Peyer's patch (tissue), 4 donors: ENCODE measurements around the gene SMPDL3A. TPM values are rescaled to one million over a fixed set of nuclear protein-coding genes. Genes with fewer than 3 reads are reported as not detected.
"Not testable (repeated sequence)": the region's sequence is repeated elsewhere in the genome, so short reads cannot be mapped to it uniquely, and the experiment has no call there.

Experiments
- DNase-seq, 3 donors: peaks; one replicate each; pipeline ENCODE4 v3.0.0-alpha.2; 2017 to 2019
- H3K27ac ChIP-seq, 4 donors: fragments of 200-600 bp; sonication (generic); one replicate each; pipeline ENCODE4 v1.5.1; 2016 to 2019
- H3K27me3 ChIP-seq, 2 donors: fragments of 200-600 bp; sonication (generic); one replicate each; pipeline ENCODE4 v1.5.1; 2019
- H3K36me3 ChIP-seq, 3 donors: fragments of 200-600 bp; sonication (generic); one replicate each; pipeline ENCODE4 v1.5.1; 2016 to 2019
- H3K4me1 ChIP-seq, 4 donors: fragments of 200-600 bp; sonication (generic); one replicate each; pipeline ENCODE4 v1.5.1; 2016 to 2019
- H3K4me3 ChIP-seq, 4 donors: fragments of 200-600 bp; sonication (generic); 1 replicate in 3 of 4; 2 replicates in 1 of 4; pipeline ENCODE4 v1.5.1; 2016 to 2019; ENCODE audit warnings: mild to moderate bottlenecking in 1 of 4
- H3K9me3 ChIP-seq, 4 donors: fragments of 200-600 bp; sonication (generic); one replicate each; pipeline ENCODE4 v1.5.1; 2016 to 2019; ENCODE audit warnings: mild to moderate bottlenecking in 1 of 4
- CTCF ChIP-seq, 6 experiments: fragments of 450-650 bp in 4 of 6; fragments of 200-600 bp in 2 of 6; sonication (generic) in 1 of 6; IDR thresholded peaks; one replicate each; pipeline ENCODE4 v1.5.1; 2017 to 2019; ENCODE audit warnings: antibody characterized with exemption in 6 of 6, mild to moderate bottlenecking in 3 of 6, moderate library complexity in 1 of 6
- POLR2A ChIP-seq, 2 donors: fragments of 450-650 bp; IDR thresholded peaks; one replicate each; pipeline ENCODE4 v1.5.1; 2017; ENCODE audit warnings: antibody characterized with exemption in 2 of 2, mild to moderate bottlenecking in 2 of 2, moderate library complexity in 2 of 2
- total RNA-seq, 4 donors: library from RNA; depleted of rRNA; stranded (reverse); fragments of >200 nt; gene quantifications; one replicate each; pipeline ENCODE4 v1.1.0, GENCODE V29; 2016

Gene SMPDL3A
- total RNA-seq, 4 donors from 2014 or later = 15.7 to 641 (median 190) TPM

DNA sequence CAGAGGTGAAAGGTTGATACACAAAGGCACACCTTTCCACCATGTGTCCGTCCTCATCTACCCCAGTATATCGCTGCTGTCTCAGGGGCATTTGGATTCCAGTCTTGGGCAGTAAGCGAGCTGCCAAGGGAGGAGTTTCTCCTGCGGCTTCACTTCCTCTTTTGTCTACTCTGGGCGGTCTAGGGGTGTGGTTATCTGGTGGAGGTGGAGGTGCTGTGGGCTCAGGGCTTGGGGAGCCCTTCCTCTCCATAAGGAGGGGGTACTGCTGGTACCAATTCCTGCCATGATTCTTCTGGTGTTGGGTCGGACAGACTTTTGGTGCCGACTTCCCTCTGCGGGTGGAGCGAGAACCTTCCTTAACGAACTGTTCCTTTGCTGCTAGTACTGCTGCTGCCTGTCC, 41.5 kb upstream of the SMPDL3A start:
- Histone ChIP-seq H3K36me3 (no peaks in the 10 kb centered on the region), H3K27me3 (no peaks in the 10 kb centered on the region), H3K4me3 (no peak overlapping the region), H3K27ac (no peak overlapping the region), H3K9me3 (no peaks in the 10 kb centered on the region), H3K4me1 (peaks cover 0 to 4% (median 1%) of the 10 kb centered on the region in 4 donors)
- TF ChIP-seq CTCF (IDR thresholded peaks at IDR 0.05) (no peak), POLR2A (IDR thresholded peaks at IDR 0.05) (no peak)
- peak in 1 of 3 donors; percentile 20 for DNase-seq

GRCh38 chr6:122748945-122749344, 40.1 kb upstream of the SMPDL3A start:
- H3K9me3 ChIP-seq, H3K36me3 ChIP-seq, H3K27me3 ChIP-seq, H3K4me1 ChIP-seq, H3K27ac ChIP-seq: not testable (repeated sequence)
- peak in 1 of 3 donors; percentile 56 for DNase-seq
- peak overlapping the region in 2 of 4 donors; percentile 4 to 22 for H3K4me3 ChIP-seq

- H3K4me3 ChIP-seq = peak overlapping the region in 2 of 4 donors; percentile 4 to 22
- peaks cover 0 to 4% (median 1%) of the 10 kb centered on the region in 4 donors for H3K4me1 ChIP-seq
- no peaks in the 10 kb centered on the region for H3K36me3 ChIP-seq
- TF ChIP-seq POLR2A (IDR thresholded peaks at IDR 0.05) = no peak
- TF ChIP-seq CTCF (IDR thresholded peaks at IDR 0.05) = peak in 1 of 6 experiments; percentile 4
- H3K27ac ChIP-seq = no peak overlapping the region
- DNase-seq = no peak
- H3K27me3 ChIP-seq = no peaks in the 10 kb centered on the region
- H3K9me3 ChIP-seq = no peaks in the 10 kb centered on the region
Measured at GRCh38 chr6:122749451-122750050, 39.5 kb upstream of the SMPDL3A start.

DNA sequence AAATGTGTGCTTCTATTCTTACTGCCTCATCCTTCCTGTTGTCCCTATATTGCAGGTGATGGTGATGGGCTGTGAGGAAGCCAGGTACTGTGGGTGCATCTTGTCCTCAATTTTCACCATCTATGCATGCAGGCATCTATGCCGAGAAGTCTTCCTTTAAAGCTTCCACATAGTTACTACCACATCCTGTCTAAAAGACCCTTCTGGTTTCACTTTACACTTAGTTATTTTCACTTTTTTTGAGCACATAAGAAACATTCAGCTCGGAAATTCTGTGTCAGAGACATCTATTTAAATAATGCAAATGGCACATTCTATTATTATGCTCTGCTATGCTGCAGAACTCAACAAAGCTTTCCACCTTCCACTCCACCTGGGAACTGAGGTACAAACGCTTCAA, 37.7 kb upstream of the SMPDL3A start:
- TF ChIP-seq POLR2A (IDR thresholded peaks at IDR 0.05) (no peak), CTCF (IDR thresholded peaks at IDR 0.05) (no peak)
- no peak for DNase-seq
- Histone ChIP-seq H3K9me3 (no peaks in the 10 kb centered on the region), H3K4me3 (no peak overlapping the region), H3K27ac (no peak overlapping the region), H3K27me3 (no peaks in the 10 kb centered on the region), H3K4me1 (peaks cover 0 to 4% (median 1%) of the 10 kb centered on the region in 4 donors), H3K36me3 (no peaks in the 10 kb centered on the region)

DNA sequence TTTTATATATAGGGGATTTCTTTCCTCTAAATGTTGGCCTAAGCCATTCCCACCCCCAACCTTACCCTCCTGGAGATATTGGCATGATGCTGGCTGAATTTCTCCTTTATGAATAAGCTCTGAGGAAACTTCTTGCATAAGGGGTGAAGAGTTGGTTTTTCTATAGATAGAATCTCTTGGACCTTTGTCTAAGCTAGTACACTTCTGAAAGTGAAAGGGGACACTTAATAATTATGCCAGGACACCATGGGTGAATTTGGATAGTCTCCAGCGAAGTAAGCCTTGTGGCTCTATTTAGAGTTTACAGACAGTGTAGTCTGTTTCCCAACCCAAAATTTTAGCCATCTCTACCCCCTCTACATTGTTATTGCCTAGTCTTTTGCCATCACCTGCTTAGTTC, 36.6 kb upstream of the SMPDL3A start:
- no peak for TF ChIP-seq CTCF (IDR thresholded peaks at IDR 0.05)
- no peak for TF ChIP-seq POLR2A (IDR thresholded peaks at IDR 0.05)
- Histone ChIP-seq H3K36me3 (no peaks in the 10 kb centered on the region), H3K9me3 (no peaks in the 10 kb centered on the region), H3K4me1 (peaks cover 0 to 4% (median 1%) of the 10 kb centered on the region in 4 donors), H3K27ac (peak overlapping the region in 1 of 4 donors; percentile 10), H3K4me3 (no peak overlapping the region), H3K27me3 (no peaks in the 10 kb centered on the region)
- DNase-seq = no peak

DNA sequence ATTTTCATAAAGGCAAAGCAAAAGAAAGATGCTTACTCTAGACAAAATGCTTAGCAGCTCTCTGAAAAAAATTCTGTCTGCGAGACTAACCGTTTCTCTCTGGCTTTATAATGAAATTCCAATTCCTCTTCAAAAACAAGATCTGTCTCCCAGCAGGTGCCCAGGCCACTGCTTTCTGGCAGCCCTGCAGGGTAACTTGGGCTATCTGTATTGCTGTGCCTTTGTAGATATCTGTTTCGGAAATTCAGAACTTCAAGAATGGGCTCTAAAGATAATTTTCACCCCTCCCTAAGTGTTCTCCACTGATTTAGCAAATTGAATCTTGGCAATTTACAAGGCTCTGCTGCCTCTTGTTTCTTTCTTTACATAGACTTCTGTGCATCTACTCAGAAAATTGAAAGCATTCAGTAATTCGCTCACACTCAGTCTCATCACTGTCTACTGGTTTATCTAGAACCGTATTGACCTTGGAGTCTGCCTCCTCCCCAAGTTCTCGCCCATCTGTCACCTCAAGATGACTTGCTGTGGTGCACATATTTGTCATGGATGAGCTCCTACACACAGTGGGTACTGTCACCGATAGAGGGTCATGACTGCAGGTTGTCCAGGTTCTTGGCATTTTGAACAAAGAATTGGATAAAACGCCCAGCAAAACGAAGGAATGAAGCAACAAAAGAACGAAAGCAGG, 35.9 kb upstream of the SMPDL3A start:
- Histone ChIP-seq H3K27ac (peak overlapping the region in 2 of 4 donors; percentile 10 to 12), H3K36me3 (no peaks in the 10 kb centered on the region), H3K4me1 (peaks cover 0 to 4% (median 1%) of the 10 kb centered on the region in 4 donors), H3K27me3 (no peaks in the 10 kb centered on the region), H3K4me3 (peak overlapping the region in 1 of 4 donors; percentile 31), H3K9me3 (no peaks in the 10 kb centered on the region)
- TF ChIP-seq POLR2A (IDR thresholded peaks at IDR 0.05) = no peak
- TF ChIP-seq CTCF (IDR thresholded peaks at IDR 0.05) = no peak
- DNase-seq = no peak
